ENCODE results near the gene PCP2.

The PCP2 gene

GRCh38 chr19:7678971-7679751 lies 45.6 kb upstream of the PCP2 start:
- no peak for DNase-seq (ENCODE audit: low read depth, low spot score)
- in situ Hi-C loops (cut with HindIII; ENCODE audit: low sequenced_read_pairs) = no loop called here
- TF ChIP-seq CTCF (IDR thresholded peaks at IDR 0.05; ENCODE audit: low read depth, low read length) = no peak
- H3K4me3 ChIP-seq (ENCODE audit: low read depth, low read length) = no peak overlapping the region

GRCh38 chr19:7677669-7678311 lies 44.3 kb upstream of the PCP2 start:
- no peak for DNase-seq (ENCODE audit: low read depth, low spot score)
- no peak for TF ChIP-seq CTCF (IDR thresholded peaks at IDR 0.05; ENCODE audit: low read depth, low read length)
- in situ Hi-C loops (cut with HindIII; ENCODE audit: low sequenced_read_pairs) = no loop called here
- no peak overlapping the region for H3K4me3 ChIP-seq (ENCODE audit: low read depth, low read length)

- no peak for DNase-seq (ENCODE audit: low read depth, low spot score)
- in situ Hi-C loops (cut with HindIII; ENCODE audit: low sequenced_read_pairs) = no loop called here
- no peak for TF ChIP-seq CTCF (IDR thresholded peaks at IDR 0.05; ENCODE audit: low read depth, low read length)
- no peak within 1 kb of the TSS for H3K4me3 ChIP-seq (ENCODE audit: low read depth, low read length)
These were observed 43.3 kb upstream of the PCP2 start, which contains the start of gene MCEMP1 for GRCh38 chr19:7676854-7677253. MCEMP1 (plus strand) TSS chr19:7677090; CDS start chr19:7677121, 31 bp downstream.

DNA sequence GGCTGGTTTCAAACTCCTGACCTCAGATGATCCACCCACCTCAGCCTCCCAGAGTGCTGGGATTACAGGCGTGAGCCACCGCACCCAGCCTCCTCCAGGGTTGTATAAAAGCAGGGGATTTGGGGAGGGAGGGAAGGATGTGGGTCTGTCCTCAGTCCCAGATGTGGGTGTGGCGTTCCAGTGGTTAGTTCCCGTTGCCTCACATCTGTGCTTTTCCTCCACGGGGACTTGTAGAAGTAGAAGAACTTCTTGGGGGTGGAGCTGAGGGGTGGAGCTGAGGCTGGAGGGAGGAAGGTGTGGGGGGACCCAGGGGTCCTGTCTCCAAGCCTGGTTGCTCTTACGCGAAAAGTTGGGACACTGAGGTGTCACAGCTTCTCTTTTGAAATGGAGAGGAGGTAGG lies 42.9 kb upstream of the PCP2 start:
- DNase-seq (ENCODE audit: low read depth, low spot score) = no peak
- no peak overlapping the region for H3K4me3 ChIP-seq (ENCODE audit: low read depth, low read length)
- in situ Hi-C loops (cut with HindIII; ENCODE audit: low sequenced_read_pairs) = no loop called here
- TF ChIP-seq CTCF (IDR thresholded peaks at IDR 0.05; ENCODE audit: low read depth, low read length) = no peak

GRCh38 chr19:7674010-7675005 lies 40.8 kb upstream of the PCP2 start:
- in situ Hi-C loops (cut with HindIII; ENCODE audit: low sequenced_read_pairs) = no loop called here
- no peak for TF ChIP-seq CTCF (IDR thresholded peaks at IDR 0.05; ENCODE audit: low read depth, low read length)
- peak; percentile 29 for DNase-seq (ENCODE audit: low read depth, low spot score)
- no peak overlapping the region for H3K4me3 ChIP-seq (ENCODE audit: low read depth, low read length)

GRCh38 chr19:7672522-7672921 lies 39.0 kb upstream of the PCP2 start:
- no peak for DNase-seq (ENCODE audit: low read depth, low spot score)
- in situ Hi-C loops (cut with HindIII; ENCODE audit: low sequenced_read_pairs) = no loop called here
- no peak overlapping the region for H3K4me3 ChIP-seq (ENCODE audit: low read depth, low read length)
- no peak for TF ChIP-seq CTCF (IDR thresholded peaks at IDR 0.05; ENCODE audit: low read depth, low read length)
